GM15510 (cell line): Measurements from ENCODE around the gene ZBP1.

Experiments
- POLR2A ChIP-seq: IDR thresholded peaks from 3 replicates; pipeline ENCODE4 v1.6.1; 2011; ENCODE audit warnings: borderline replicate concordance; ENCODE audit not compliant: insufficient read length; ENCODE audit errors: extremely low read depth

Gene ZBP1

DNA sequence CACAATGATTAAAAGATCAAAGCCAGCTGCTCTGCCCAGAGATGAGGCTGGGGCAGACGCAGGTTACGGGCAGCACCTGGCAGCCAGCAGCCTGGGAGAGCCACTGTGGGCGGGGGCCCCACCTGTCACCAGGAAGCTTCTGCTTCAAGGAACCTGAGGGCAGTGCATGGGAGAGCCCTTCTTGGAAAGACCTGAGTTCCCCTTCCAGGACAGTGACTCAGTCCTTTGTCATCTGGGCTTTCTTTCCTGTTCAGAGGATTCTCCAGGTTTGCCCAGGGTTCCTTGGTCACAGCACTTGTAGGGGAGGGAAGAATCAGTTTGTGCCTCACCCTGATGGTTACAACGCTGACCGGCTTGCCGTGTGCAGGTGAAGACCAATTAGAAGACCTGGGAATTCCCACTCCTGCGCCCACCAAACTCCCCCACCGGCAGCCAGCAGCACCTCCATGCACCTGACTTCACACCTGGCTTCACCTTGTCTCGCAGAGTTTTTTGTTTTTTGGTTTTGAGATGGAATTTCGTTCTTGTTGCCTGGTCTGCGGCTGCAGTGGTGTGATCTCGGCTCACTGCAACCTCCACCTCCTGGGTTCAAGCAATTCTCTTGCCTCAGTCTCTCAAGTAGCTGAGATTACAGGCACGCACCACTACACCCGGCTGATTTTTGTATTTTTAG lies 2.0 kb downstream of the ZBP1 start:
- TF ChIP-seq POLR2A, result no peak

- no peak for TF ChIP-seq POLR2A
Observed at GRCh38 chr20:57617079-57617795, 3.0 kb downstream of the ZBP1 start.

- no peak for TF ChIP-seq POLR2A
Observed at GRCh38 chr20:57616143-57616951, 3.9 kb downstream of the ZBP1 start.

DNA sequence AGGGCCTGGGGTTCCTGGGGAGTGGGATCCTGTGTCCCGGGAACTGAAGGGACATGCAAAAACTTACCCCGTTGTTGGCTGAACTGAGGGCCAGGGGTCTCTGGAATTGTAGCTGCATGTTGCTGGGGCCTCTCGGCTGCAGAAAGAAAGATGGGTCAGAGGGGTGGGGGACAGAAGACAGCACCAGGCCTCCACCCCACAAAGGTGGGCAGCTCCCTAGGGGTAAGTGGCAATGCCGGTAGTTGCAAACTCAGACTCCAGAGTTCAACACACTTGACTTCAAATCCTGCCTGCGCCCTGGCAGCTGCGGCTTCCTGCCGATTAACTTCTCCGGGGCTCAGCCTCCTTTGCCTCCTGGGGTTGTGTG lies 4.8 kb downstream of the ZBP1 start:
- TF ChIP-seq POLR2A, result no peak

DNA sequence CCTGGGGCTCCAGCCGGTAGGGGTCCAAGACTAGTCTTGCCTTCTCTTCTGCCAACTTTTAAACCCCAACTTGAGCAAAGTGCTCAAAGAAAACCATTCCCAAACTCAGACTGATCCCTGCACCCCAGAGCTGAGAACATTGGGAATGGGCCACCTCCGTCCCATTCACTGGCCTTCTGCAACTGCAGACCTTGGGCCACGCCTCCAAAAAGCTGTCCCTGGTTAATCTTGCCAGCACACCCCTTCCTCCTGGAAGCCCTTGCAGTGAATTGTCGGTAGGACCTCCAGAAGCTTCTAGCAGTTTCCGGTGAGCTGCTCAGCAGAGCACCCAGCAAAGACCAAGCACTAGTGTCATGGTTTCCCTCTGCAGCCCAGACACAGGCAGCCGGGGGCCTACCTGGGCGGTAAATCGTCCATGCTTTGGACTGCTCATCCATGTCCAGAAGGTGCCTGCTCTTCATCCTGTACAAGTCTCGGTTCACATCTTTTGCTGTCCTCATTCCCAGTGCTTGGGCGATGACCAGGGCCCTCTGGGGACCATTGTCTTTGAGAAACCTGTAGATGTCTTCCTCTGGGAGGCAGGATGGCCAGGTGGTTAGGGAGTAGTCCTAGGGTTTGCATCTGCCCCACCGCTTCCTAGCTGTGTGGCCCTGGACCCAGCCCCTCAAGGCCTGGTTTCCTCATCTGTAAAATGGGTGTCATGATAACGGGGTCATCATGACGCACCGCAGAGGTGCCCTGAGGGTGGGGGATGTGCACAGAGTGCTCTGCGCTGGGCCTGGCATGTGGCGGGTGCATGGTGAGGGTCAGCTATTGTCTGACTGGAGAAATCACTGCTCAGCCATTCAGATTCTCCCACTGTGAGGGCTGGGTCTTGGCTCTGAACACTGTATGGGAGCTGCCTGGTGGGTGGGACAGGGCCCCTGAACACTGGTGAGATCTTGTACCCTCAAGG lies 5.5 kb downstream of the ZBP1 start:
- no peak for TF ChIP-seq POLR2A

- no peak for TF ChIP-seq POLR2A
Observed at GRCh38 chr20:57613481-57613921, 6.7 kb downstream of the ZBP1 start.

GRCh38 chr20:57612916-57613315 lies 7.3 kb downstream of the ZBP1 start:
- no peak for TF ChIP-seq POLR2A

DNA sequence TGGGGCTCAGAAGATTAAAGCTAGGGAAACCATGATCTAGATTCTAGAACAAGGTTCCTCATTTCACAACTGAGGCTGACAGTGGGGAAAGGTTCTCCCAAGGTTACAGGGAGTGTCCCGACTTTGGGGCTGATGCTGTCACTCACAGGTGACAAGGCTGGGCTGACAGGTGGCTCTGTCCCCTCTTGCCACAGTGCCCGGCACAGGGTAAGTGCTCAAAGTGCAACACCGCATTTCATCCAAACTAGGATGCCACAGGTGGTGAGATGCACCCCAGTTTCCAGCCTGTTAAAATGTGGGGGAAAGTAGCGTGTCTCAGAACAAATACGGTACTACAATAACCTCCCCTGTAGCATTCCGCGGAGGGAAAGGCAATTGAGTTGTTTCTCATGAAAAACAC lies 7.8 kb downstream of the ZBP1 start:
- no peak for TF ChIP-seq POLR2A

- no peak for TF ChIP-seq POLR2A
Observed at GRCh38 chr20:57611586-57612311, 8.5 kb downstream of the ZBP1 start.

- no peak for TF ChIP-seq POLR2A
Observed at GRCh38 chr20:57610261-57610952, 9.8 kb downstream of the ZBP1 start.

- TF ChIP-seq POLR2A, result no peak
Observed at GRCh38 chr20:57609842-57610167, 10.4 kb downstream of the ZBP1 start.

DNA sequence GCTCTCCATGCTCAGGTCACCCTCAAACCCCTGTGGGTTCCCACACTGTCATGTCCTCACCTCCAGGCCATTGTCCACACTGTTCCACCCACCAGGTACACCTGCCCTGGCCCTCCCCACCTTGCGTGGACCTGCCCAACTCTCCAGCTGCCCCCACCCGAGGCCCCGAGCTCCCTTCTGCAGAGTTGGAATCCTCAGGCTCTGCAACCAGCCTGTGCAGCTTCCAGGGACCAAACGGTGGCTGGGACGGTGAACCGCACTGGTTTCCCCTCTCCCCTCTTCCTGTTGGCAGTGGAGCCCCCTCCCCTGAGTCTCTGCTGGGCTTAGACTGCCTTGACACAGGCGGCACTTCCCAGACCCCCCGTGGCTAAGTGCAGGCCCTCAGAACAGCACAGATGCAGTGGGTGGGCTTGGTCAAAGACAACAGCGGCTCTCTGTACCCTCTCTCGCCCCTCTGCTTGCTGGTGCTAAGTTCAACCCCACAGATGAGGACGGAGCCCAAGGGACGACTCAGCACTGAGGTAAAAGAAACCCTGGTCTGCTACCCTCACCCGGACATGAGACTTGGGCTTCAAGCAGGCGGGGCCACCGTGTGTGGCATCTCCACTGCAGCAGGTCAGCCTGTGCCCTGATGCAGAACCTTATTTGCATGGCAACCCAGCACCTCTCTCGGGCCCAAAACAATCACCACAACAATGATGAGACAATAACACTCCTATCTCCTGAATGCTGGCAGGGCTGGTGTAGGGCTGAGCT lies 11.0 kb downstream of the ZBP1 start:
- no peak for TF ChIP-seq POLR2A

DNA sequence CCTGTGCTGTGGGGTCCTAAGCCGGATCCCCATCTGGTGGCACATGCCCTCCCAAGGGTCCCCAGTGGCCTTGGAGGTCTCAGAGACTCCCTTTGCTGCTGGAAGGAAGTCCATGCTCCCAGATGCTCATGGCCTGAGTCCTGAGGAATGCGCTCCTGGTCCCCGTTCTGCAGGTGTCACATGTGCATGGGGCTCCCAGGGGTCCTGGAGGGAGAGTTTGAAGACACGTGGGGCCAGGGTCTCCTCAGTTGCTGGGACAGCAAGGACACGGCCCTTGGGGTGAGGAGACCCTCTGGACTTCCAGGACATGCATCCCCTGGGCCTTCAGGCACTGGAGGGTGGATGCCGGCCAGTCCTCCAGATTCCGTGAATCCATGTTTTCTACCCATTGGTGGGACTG lies 11.7 kb downstream of the ZBP1 start:
- TF ChIP-seq POLR2A, result no peak
